GM12891 (cell line): Measurements from ENCODE around the gene FUNDC1.

Experiments
- DNase-seq: peaks from one replicate; pipeline ENCODE4 v3.0.0; 2011; ENCODE audit warnings: low spot score; ENCODE audit not compliant: insufficient read length
- FAIRE-seq: peaks from 2 replicates; lab custom pipeline; 2011; peaks lifted over from hg19 to GRCh38; lab: Jason Lieb, UNC
- PAX5 ChIP-seq: IDR thresholded peaks from 2 replicates; pipeline ENCODE4 v1.6.1; 2011; ENCODE audit warnings: low read length, moderate library complexity, mild to moderate bottlenecking; ENCODE audit not compliant: insufficient read depth, severe bottlenecking
- POLR2A ChIP-seq: IDR thresholded peaks from 2 replicates; pipeline ENCODE4 v1.6.1; 2011; ENCODE audit warnings: low read depth, low read length, control low read depth
- POLR2AphosphoS5 ChIP-seq: IDR thresholded peaks from 2 replicates; pipeline ENCODE4 v1.6.1; 2011; ENCODE audit warnings: low read depth, low read length, control low read depth
- POU2F2 ChIP-seq: IDR thresholded peaks from 2 replicates; pipeline ENCODE4 v1.6.1; 2011; ENCODE audit warnings: low read depth, mild to moderate bottlenecking, control low read depth, low read length, moderate library complexity
- SPI1 ChIP-seq: IDR thresholded peaks from 2 replicates; pipeline ENCODE4 v1.6.1; 2011; ENCODE audit warnings: low read depth, low read length, control low read depth
- TAF1 ChIP-seq: IDR thresholded peaks from 2 replicates; pipeline ENCODE4 v1.6.1; 2011; ENCODE audit warnings: low read depth, low read length, control low read depth

The FUNDC1 gene

DNA sequence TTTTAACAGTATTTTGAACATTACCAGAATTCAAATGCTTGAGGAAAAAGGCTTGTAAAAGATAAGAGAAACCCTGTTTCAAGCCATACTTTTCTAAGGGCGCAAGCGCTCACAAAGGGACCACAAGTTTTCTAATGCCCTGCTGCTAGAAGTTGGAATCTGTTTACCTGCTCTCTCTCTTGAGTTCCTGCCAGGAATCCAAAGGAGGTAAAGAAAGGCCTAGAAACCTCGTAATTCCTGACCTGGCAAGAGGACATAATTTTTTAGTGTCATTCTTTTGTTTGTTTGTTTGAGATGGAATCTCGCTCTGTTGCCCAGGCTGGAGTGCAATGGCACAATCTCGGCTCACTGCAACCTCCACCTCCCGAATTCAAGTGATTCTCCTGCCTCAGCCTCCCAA is 1.4 kb upstream of the FUNDC1 start:
- TF ChIP-seq SPI1 (no peak), TAF1 (no peak), POU2F2 (no peak), POLR2A (no peak), POLR2AphosphoS5 (no peak), PAX5 (no peak)
- DNase-seq (no peak), FAIRE-seq (no peak)

- no peak for FAIRE-seq
- DNase-seq: no peak
- no peak for TF ChIP-seq POU2F2
- TF ChIP-seq PAX5: no peak
- no peak for TF ChIP-seq POLR2AphosphoS5
- TF ChIP-seq SPI1: no peak
- TF ChIP-seq POLR2A: no peak
- TF ChIP-seq TAF1: no peak
Observed at GRCh38 chrX:44536198-44536597, 6.5 kb downstream of the FUNDC1 start.

GRCh38 chrX:44529310-44529709 is 13.3 kb downstream of the FUNDC1 start:
- FAIRE-seq: no peak
- no peak for TF ChIP-seq POLR2AphosphoS5
- TF ChIP-seq POU2F2: no peak
- DNase-seq: no peak

DNA sequence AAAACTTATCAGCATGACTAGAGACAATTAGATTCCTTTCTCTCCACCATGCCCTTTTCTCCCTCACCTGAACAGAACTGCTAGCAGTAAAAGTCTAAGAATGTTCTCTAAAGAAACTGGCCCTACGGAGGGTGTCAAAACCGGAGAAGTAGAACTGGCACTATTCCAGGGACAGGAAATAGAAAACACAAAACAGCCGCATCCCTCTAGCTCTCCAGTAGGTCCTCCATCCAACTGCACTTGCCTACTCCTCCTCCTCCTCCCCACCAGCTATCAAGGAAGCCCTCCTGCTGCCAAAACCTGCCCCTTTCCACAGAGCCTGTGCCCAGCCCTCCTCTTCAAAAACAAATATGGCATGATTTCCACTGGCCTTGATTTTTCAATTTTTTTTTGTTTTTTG is 28.4 kb downstream of the FUNDC1 start:
- DNase-seq: no peak
- no peak for FAIRE-seq
- TF ChIP-seq PAX5: no peak
- TF ChIP-seq TAF1: no peak
- no peak for TF ChIP-seq SPI1
- TF ChIP-seq POLR2A: no peak

DNA sequence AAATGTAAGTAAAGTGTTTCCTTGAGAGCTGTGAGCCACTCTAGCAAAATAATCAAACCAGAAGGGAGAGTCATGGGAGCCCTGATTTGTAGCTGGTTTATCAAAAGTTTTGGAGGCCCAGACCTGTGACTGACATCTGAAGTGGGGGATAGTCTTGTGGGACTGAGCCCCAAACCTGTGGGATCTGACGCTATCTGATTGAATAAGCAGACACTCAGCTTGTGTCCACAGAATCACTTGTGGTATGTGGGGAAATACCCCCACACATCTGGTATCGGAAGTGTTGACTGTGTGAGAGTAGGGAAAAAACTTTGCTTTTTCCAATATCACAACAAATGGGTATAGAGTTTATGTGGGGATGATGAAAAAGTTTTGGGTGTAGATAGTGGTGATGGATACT is 35.4 kb downstream of the FUNDC1 start:
- FAIRE-seq: peak; percentile 55
- DNase-seq: no peak
- TF ChIP-seq POU2F2: no peak
- TF ChIP-seq POLR2AphosphoS5: no peak
- TF ChIP-seq SPI1: no peak
- no peak for TF ChIP-seq POLR2A
- TF ChIP-seq PAX5: no peak
- TF ChIP-seq TAF1: no peak

DNA sequence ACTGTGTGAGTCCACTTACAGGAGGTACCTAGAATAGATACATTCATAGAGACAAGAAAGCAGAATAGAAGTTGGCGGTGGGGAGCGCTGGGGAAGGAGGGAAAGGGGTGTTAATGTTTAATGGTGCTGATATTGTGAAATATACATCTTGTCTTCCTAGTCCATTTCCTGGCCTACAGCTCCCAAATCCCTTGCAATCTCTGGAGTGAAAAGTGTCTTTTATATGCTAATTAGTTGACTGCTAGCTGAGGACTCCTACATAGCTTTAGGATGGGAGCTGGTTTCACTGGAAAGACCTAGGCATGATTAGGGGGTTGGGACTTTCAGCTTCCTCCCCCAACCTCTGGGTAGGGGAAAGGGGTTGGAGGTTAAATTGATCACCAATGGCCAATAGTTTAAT is 36.0 kb downstream of the FUNDC1 start:
- no peak for DNase-seq
- FAIRE-seq: no peak

GRCh38 chrX:44503560-44503959 is 39.1 kb downstream of the FUNDC1 start:
- DNase-seq (no peak), FAIRE-seq (no peak)
- TF ChIP-seq POU2F2 (no peak), TAF1 (no peak), POLR2A (no peak), PAX5 (no peak), SPI1 (no peak)

More for the DNA sequence above, 36.0 kb downstream of the FUNDC1 start:
- no peak for TF ChIP-seq PAX5
- TF ChIP-seq POLR2A: no peak
- no peak for TF ChIP-seq POU2F2
- no peak for TF ChIP-seq POLR2AphosphoS5
- no peak for TF ChIP-seq SPI1
- no peak for TF ChIP-seq TAF1

DNA sequence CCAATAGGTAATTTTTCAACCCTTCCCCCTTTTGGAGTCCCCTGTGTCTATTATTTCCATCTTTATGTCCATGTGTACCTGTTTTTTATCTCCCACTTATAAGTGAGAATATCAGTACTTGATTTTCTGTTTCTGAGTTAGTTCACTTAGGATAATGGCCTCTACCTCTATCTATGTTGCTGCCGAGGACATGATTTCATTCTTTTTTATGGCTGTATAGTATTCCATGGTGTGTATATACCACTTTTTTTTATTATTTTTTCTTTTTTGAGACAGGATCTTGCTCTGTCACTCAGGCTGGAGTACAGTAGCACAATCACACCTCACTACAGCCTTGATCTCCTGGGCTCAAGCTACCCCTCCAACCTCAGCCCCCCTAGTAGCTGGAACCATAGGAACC is 47.6 kb downstream of the FUNDC1 start:
- no peak for TF ChIP-seq PAX5
- TF ChIP-seq POLR2A: no peak
- no peak for TF ChIP-seq POLR2AphosphoS5
- TF ChIP-seq SPI1: no peak
- no peak for TF ChIP-seq TAF1
- no peak for TF ChIP-seq POU2F2
- FAIRE-seq: no peak
- DNase-seq: no peak

- FAIRE-seq: no peak
- DNase-seq: no peak
- TF ChIP-seq PAX5 (no peak), POU2F2 (no peak), TAF1 (no peak), POLR2A (no peak), SPI1 (no peak), POLR2AphosphoS5 (no peak)
Observed at GRCh38 chrX:44494357-44494756, 48.3 kb downstream of the FUNDC1 start.

- DNase-seq (no peak), FAIRE-seq (no peak)
- TF ChIP-seq POU2F2: no peak
- no peak for TF ChIP-seq SPI1
Observed at GRCh38 chrX:44489515-44489914, 53.1 kb downstream of the FUNDC1 start.

DNA sequence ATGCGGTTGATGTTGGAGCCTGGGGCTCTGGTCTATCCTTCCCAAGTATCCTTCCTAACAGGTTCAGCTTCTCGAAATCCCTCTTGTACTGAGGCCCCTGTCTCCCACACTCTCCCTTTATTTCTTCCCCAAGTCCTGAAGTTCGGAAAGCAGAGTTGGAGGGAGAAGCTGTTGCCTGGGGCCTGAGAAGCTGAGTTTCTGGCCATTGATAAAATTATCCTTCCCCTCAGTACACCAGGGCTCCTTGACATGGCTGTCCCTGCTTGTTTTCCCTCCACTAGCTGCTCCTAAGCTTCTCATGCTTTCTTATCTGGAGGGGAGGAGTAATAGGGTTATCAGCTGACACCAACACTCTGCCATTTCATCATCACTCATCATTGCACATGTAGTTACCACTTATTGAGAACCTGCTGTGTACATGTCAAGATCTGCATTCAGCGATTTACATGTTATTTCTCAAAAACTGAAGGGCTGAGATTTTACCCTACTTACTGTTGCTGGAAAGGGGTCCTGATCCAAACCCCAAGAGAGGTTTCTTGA is 58.0 kb downstream of the FUNDC1 start:
- DNase-seq: no peak
- TF ChIP-seq PAX5: no peak
- no peak for TF ChIP-seq TAF1
- no peak for TF ChIP-seq POLR2A
- TF ChIP-seq SPI1: no peak
- no peak for TF ChIP-seq POLR2AphosphoS5
- TF ChIP-seq POU2F2: no peak
- FAIRE-seq: no peak
